CD14-positive monocyte (primary cell): ENCODE measurements around the gene UEVLD. TPM values are rescaled to one million over a fixed set of nuclear protein-coding genes. Genes with fewer than 3 reads are reported as not detected.

Experiments used
- DNase-seq, 3 donors: peaks; one replicate each; pipeline ENCODE4 v3.0.0-alpha.2; 2011 to 2022
- H2AFZ ChIP-seq: 2 replicates; pipeline ENCODE4 v1.6.0; 2012; ENCODE audit warnings: mild to moderate bottlenecking, low read depth, low read length, inconsistent platforms; ENCODE audit not compliant: insufficient read depth, poor library complexity, severe bottlenecking
- H3K27ac ChIP-seq, 2 donors: 1 replicate in 1 of 2; 2 replicates in 1 of 2; pipeline ENCODE4 v1.5.1; 2012 to 2013; ENCODE audit warnings: low read length in 2 of 2, control low read depth in 1 of 2, inconsistent platforms in 1 of 2, low read depth in 1 of 2, mild to moderate bottlenecking in 1 of 2
- H3K27me3 ChIP-seq, 2 donors: one replicate each; pipeline versions ENCODE4 v1.6.0 to v1.6.1; 2011 to 2013; ENCODE audit warnings: low read length in 2 of 2; ENCODE audit not compliant: control insufficient read depth in 2 of 2, insufficient read depth in 2 of 2
- H3K36me3 ChIP-seq, 2 donors: replicated peaks in 1 of 2; 1 replicate in 1 of 2; 2 replicates in 1 of 2; pipeline versions ENCODE4 v1.5.1 to v1.6.1; 2012 to 2013; ENCODE audit warnings: low read length in 2 of 2, control low read depth in 1 of 2, inconsistent platforms in 1 of 2, mild to moderate bottlenecking in 1 of 2; ENCODE audit not compliant: insufficient read depth in 2 of 2, control insufficient read depth in 1 of 2
- H3K4me1 ChIP-seq, 2 donors: 1 replicate in 1 of 2; 2 replicates in 1 of 2; pipeline versions ENCODE4 v1.5.1 to v1.6.1; 2012 to 2013; ENCODE audit warnings: low read length in 2 of 2, control low read depth in 1 of 2, inconsistent platforms in 1 of 2, mild to moderate bottlenecking in 1 of 2, moderate library complexity in 1 of 2; ENCODE audit not compliant: insufficient read depth in 2 of 2, control insufficient read depth in 1 of 2
- H3K4me2 ChIP-seq: replicated peaks from 2 replicates; pipeline ENCODE3; 2012; ENCODE audit warnings: low read length, moderate library complexity, mild to moderate bottlenecking; ENCODE audit not compliant: poor library complexity, severe bottlenecking; ENCODE audit errors: extremely low read depth
- H3K4me3 ChIP-seq, 3 experiments: fragments of 200-600 bp in 1 of 3; sonication (generic) in 1 of 3; replicated peaks in 1 of 3; 1 replicate in 2 of 3; 2 replicates in 1 of 3; pipeline ENCODE4 v1.5.1; 2011 to 2013; ENCODE audit warnings: low read length in 3 of 3, mild to moderate bottlenecking in 3 of 3, control low read depth in 2 of 3, low read depth in 2 of 3, inconsistent platforms in 1 of 3, moderate library complexity in 1 of 3
- H3K79me2 ChIP-seq: 2 replicates; pipeline ENCODE4 v1.6.0; 2012; ENCODE audit warnings: mild to moderate bottlenecking, control low read depth, inconsistent platforms, low read length, moderate library complexity; ENCODE audit not compliant: insufficient read depth
- H3K9ac ChIP-seq: 2 replicates; pipeline ENCODE4 v1.6.0; 2017; ENCODE audit warnings: low read length, mild to moderate bottlenecking; ENCODE audit not compliant: insufficient read depth, poor library complexity, severe bottlenecking
- H3K9me3 ChIP-seq, 2 donors: replicated peaks in 1 of 2; 1 replicate in 1 of 2; 2 replicates in 1 of 2; pipeline versions ENCODE4 v1.5.1 to v1.6.1; 2012 to 2013; ENCODE audit warnings: low read length in 2 of 2, control low read depth in 1 of 2; ENCODE audit not compliant: control insufficient read depth in 1 of 2, insufficient read depth in 1 of 2
- H4K20me1 ChIP-seq: 2 replicates; pipeline ENCODE4 v1.6.0; 2012; ENCODE audit warnings: mild to moderate bottlenecking, low read length, control low read depth, moderate library complexity; ENCODE audit not compliant: insufficient read depth
- H3K27ac Mint-ChIP-seq, 7 donors: one replicate each; pipeline ENCODE4 v1.8.0; 2020; ENCODE audit warnings: mild to moderate bottlenecking in 7 of 7, mixed read lengths in 7 of 7, moderate library complexity in 6 of 7, inconsistent platforms in 2 of 7
- H3K27me3 Mint-ChIP-seq, 3 donors: one replicate each; pipeline ENCODE4 v1.8.0; 2021 to 2022; ENCODE audit warnings: low read depth in 3 of 3, mild to moderate bottlenecking in 3 of 3, mixed read lengths in 3 of 3, moderate library complexity in 3 of 3, inconsistent platforms in 1 of 3
- H3K36me3 Mint-ChIP-seq, 2 donors: one replicate each; pipeline ENCODE4 v1.8.0; 2020; ENCODE audit warnings: mixed read lengths in 2 of 2, inconsistent platforms in 1 of 2, mild to moderate bottlenecking in 1 of 2
- H3K4me1 Mint-ChIP-seq: one replicate; pipeline ENCODE4 v1.8.0; 2020; ENCODE audit warnings: mild to moderate bottlenecking, mixed read lengths
- H3K4me3 Mint-ChIP-seq, 2 donors: one replicate each; pipeline ENCODE4 v1.8.0; 2020; ENCODE audit warnings: mild to moderate bottlenecking in 2 of 2, mixed read lengths in 2 of 2, moderate library complexity in 1 of 2
- H3K9me3 Mint-ChIP-seq, 7 donors: one replicate each; pipeline ENCODE4 v1.8.0; 2020 to 2022; ENCODE audit warnings: mixed read lengths in 7 of 7, mild to moderate bottlenecking in 6 of 7, moderate library complexity in 6 of 7, inconsistent platforms in 2 of 7
- CTCF ChIP-seq: fragments of 200-600 bp; IDR thresholded peaks from one replicate; pipeline ENCODE4 v1.8.0; 2022; ENCODE audit warnings: antibody characterized with exemption, mild to moderate bottlenecking
- WGBS: methylation state at CpG from one replicate; pipeline ENCODE4 v1.1.5; 2013; ENCODE audit warnings: missing lambda C conversion rate; ENCODE audit not compliant: insufficient coverage; 5-methylcytosine and 5-hydroxymethylcytosine counted together
- intact Hi-C, 2 donors: fragments of 100-400 bp; cut with micrococcal nuclease; formaldehyde crosslinking; loops; one replicate each; pipeline versions ENCODE4 v1.15.0 to v1.15.1; 2023
- polyA plus RNA-seq, 3 donors: library from polyadenylated mRNA; depleted of rRNA in 1 of 3; unstranded in 2 of 3; stranded (reverse) in 1 of 3; fragments of 300-500 nt in 2 of 3; fragments of >200 nt in 1 of 3; fragmentation: Illumina TruSeq in 2 of 3; gene quantifications; 1 replicate in 2 of 3; 2 replicates in 1 of 3; pipeline ENCODE4 v1.2.3, GENCODE V29; 2012 to 2021

The UEVLD gene
- polyA plus RNA-seq, 3 donors = 8.0 to 15.5 (median 11.7) TPM

GRCh38 chr11:18526130-18526520, 62.4 kb downstream of the UEVLD start:
- Mint-ChIP-seq H3K4me1 (peaks cover 18% of the 10 kb centered on the region), H3K27ac (peak overlapping the region; percentile 100), H3K9me3 (peaks cover 0 to 4% (median 0%) of the 10 kb centered on the region in 7 donors), H3K4me3 (peak overlapping the region; percentile 94 to 99), H3K36me3 (peaks cover 22 to 42% of the 10 kb centered on the region in 2 donors), H3K27me3 (no peaks in the 10 kb centered on the region)
- Histone ChIP-seq H4K20me1 (peaks cover 10% of the 10 kb centered on the region), H3K79me2 (peaks cover 54% of the 10 kb centered on the region), H3K9me3 (no peaks in the 10 kb centered on the region), H3K4me2 (peak overlapping the region; percentile 75), H3K27me3 (no peaks in the 10 kb centered on the region), H3K27ac (peak overlapping the region; percentile 99 to 100), H3K4me1 (peaks cover 14 to 19% of the 10 kb centered on the region in 2 donors), H3K9ac (peak overlapping the region; percentile 97), H3K36me3 (peaks cover 2 to 22% of the 10 kb centered on the region in 2 donors), H2AFZ (peak overlapping the region; percentile 76), H3K4me3 (peak overlapping the region; percentile 68 to 95 (median 89))
- WGBS = 0% methylated on average over 1 of the region's 8 CpGs
- intact Hi-C loops = loop anchor here (5.0 to 10.0 kb wide), 4 partner anchors 106 to 204 kb away; partner anchors contain the start of genes SPTY2D1 (in 2 of the 2), GTF2H1 (in 1 of the 2), HPS5 (in 1 of the 2) and LDHA (in 1 of the 2)
- no peak for DNase-seq
- no peak for TF ChIP-seq CTCF

GRCh38 chr11:18524248-18524647, 64.3 kb downstream of the UEVLD start:
- H3K4me1 Mint-ChIP-seq = peaks cover 20% of the 10 kb centered on the region
- H3K4me3 Mint-ChIP-seq = no peak overlapping the region
- no peaks in the 10 kb centered on the region for H3K27me3 ChIP-seq
- H3K27ac Mint-ChIP-seq = peak overlapping the region in 2 of 7 donors; percentile 16 to 40
- peaks cover 26% of the 10 kb centered on the region for H4K20me1 ChIP-seq
- no peak for TF ChIP-seq CTCF
- no peaks in the 10 kb centered on the region for H3K9me3 ChIP-seq
- peaks cover 0 to 4% (median 0%) of the 10 kb centered on the region in 7 donors for H3K9me3 Mint-ChIP-seq
- H3K36me3 ChIP-seq = peaks cover 0 to 16% of the 10 kb centered on the region in 2 donors
- no peak overlapping the region for H3K9ac ChIP-seq
- H3K27me3 Mint-ChIP-seq = no peaks in the 10 kb centered on the region
- H3K79me2 ChIP-seq = peaks cover 64% of the 10 kb centered on the region
- H3K4me2 ChIP-seq = no peak overlapping the region
- H2AFZ ChIP-seq = no peak overlapping the region
- no peak overlapping the region for H3K27ac ChIP-seq
- WGBS = no CpG with 5 or more reads among the region's 1 CpG
- no peak overlapping the region for H3K4me3 ChIP-seq
- peaks cover 18 to 34% of the 10 kb centered on the region in 2 donors for H3K36me3 Mint-ChIP-seq
- intact Hi-C loops = loop anchor here (5.0 to 10.0 kb wide), 4 partner anchors 129 to 202 kb away; partner anchors contain the start of genes LDHA (in 2 of the 2), GTF2H1 (in 1 of the 2), HPS5 (in 1 of the 2) and TMEM86A (in 1 of the 2)
- H3K4me1 ChIP-seq = peaks cover 14 to 19% of the 10 kb centered on the region in 2 donors
- no peak for DNase-seq
